ENCODE measurements around the gene LRP10.
A peak's percentile ranks its signal among the peaks of the same experiment; 100 is the strongest.
"Not testable (repeated sequence)": the region's sequence is repeated elsewhere in the genome, so short reads cannot be mapped to it uniquely, and the experiment has no call there.

The LRP10 gene

DNA sequence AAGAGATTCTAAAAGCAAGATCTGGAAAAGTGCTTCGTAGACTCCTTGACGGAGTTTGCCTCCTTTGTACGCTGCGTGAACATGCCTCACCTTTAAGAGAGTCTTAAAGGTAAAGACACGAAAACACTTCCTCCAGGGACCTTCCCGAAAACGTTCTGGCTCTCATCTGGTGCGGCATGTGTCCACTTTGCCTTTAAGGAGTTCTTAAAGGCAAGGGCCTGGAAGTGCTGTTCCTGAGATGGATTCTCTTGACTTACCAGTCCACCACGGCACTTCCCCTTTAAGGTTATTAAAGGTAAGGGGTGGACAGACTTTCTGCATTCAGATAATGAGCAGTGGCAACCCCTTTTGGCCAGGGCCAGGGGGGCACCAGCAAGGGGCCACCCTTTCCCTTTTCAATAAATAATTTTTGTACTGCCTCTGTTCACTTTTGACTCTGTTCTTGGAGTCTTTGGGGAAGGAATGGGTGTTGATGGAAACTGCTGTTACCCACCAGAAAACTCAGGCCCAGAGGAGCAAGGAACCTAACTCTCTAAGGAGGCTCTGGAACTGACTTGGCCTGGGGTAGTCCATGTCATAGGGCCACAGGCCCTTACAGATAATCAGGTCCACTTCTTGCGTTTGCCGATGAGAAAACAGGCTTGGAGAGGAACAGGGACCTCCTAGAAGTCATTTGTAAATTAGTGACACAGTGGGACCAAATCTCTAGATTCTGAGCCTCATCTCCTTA is 15.9 kb downstream of the LRP10 start:
- DNase-seq: peak; percentile 91

DNA sequence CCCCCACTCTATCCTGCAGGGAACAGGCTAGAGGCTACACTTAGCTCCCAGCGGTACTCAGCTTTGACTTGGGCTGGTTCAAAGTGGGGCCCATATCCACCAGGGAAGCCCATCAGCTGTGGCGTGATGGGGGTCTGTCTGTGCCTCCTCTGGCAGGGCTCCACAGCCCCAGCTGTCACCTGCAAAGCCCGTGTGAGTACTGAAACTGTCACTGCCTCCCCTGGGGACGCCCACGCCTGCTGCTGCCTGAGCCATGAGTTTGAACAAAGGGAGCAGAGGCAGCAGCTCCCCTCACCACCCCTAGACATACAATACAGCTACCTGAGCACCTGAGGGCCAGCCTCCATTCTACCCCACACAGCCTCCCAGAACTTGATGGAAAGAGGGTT is 16.4 kb downstream of the LRP10 start:
- peak; percentile 57 for DNase-seq

DNA sequence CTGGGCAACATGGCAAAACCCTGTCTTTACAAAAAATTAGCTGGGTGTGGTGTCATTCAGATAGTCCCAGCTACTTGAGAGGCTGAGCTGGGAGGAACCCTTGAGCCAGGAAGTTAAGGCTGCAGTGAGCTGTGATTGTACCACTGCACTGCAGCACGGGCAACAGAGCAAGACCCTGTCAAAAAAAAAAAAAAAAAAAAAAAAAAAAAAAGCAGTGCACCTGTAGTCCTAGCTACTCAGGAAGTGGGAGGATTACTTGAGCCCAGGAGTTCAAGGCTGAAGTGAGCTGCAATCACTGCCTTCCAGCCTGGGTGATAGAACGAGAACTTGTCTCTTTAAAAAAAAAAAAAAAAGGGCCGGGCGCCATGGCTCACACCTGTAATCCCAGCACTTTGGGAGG is 17.1 kb downstream of the LRP10 start:
- peak; percentile 70 for DNase-seq

DNA sequence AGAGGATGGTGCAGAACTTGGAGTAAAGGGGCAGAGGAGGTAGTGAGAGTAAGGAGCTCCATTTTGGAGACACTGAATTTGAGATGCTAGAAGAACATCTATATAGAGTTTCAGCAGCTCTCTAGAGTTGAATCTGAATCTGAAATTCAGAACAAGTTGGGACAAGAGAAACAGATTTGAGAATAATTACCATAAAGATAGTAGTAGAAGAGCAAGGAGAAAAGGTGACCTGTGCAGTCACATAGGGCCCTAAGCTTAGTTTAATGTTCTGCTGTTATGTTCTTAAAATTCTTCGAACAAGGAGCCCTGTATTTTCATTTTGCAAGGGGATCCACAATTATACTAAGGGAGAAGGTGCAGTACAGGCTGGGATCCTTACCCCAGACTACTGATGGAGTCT is 18.9 kb downstream of the LRP10 start:
- no peak for DNase-seq

DNA sequence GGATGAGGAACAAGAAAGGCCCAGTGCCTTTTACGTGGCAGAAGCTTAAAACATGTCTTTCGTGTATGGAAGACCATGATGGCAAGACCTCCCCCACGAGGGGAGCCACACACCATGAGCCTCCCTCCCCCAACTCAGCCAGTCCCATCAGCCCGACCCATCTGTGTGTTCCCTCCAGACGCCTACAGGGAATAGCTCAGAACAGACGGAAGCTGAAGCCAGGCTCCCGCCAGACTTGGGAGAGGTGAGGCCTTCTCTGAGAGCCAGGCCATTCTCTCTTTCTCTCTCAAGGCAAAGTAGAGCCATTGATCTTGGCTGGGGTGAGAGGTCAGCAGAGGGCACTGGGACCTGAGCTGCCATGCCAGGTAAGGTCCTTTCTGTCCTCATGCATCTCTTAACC is 20.9 kb downstream of the LRP10 start:
- no peak for DNase-seq

DNA sequence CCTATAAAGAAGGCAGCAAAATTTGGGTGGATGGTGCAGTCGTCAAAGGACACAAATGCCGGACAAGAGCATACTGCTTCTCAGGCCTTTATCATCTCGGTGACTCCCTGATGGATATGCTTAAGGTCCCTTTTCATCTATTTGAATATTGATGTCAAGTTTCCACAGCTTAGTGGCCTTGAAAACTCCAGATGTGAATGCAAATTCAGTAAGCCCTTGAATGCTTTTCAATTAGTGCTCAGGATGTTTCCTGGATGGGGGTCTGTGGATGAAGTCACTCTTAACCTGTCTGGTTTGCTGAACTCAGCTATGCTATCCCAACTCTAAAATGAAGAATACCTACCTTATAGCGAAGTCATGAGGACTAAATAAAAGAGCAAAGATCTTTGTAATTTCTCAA is 22.2 kb downstream of the LRP10 start:
- no peak for DNase-seq

DNA sequence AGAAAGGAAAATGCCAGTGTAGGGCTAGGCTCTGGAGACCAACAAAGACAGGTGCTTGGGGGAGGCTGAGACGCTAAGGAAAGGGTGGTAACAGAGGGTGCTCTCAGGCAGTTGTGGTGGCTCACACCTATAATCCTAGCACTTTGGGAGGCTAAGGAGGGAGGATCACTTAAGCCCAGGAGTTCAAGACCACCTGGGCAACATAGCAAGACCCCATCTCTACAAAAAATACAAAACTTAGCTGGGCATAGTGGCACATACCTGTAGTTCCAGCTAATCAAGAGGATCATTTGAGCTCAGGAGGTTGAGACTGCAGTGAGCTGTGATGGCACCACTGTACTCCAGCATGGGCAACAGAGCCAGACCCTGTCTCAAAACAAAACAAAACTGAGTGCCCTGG is 23.9 kb downstream of the LRP10 start:
- DNase-seq: no peak

DNA sequence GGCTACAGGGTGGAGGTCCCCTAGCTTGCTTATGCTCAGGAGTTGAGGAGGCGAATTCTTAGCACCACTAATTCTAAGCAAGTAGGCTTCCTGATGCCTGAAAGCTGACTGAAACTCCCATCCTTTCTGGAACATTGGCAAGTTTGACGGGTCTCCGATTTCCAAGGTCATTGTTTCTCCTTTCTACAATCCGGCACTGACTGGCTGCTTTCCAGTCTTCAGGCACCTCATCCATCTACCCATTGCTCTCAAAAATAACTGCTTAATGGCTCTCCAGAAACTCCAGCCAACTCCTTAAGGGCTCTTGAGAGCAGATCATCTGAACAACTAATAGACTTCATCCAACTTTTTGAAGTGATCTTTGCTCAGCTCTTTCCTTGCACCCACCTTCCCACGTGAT is 24.8 kb downstream of the LRP10 start:
- DNase-seq: no peak

DNA sequence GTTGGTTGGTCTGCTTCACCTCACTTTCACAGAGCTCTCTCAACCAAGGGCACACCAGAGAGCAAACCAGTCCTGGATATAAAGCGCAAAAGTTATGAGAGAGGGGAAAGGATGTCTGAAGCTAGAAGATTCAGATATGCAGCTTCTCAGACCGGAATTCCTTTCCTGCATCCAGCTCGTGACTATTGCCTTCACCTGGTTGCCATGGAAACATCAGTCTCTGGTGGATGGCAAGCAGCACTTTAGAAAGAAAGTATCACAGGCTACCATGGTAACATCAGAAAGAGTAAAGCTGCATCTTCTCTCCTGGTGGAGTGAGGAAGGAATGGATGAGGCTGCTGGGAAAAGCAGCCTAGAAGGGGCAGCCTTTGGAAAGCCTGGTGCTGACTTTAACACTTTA is 25.2 kb downstream of the LRP10 start:
- no peak for DNase-seq

DNA sequence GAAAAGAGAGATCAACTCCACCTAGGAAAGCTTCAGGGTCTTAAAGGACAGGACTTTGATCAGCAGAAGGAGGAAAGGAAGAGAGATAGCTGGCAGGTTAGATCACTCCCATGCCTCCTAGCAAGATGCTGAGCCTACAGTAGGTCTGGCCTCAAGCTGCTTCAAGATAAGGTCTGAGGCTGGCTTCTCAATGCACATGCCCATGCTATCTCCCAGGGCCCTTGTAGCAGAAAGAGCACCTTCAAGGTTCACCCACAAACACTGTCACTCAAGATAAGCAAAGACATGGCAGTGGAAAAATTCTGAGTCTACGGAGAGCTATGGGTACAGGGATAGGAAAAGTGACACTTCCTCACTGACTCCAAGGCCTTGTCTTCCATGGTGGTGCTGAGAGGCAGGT is 25.8 kb downstream of the LRP10 start:
- DNase-seq: no peak

DNA sequence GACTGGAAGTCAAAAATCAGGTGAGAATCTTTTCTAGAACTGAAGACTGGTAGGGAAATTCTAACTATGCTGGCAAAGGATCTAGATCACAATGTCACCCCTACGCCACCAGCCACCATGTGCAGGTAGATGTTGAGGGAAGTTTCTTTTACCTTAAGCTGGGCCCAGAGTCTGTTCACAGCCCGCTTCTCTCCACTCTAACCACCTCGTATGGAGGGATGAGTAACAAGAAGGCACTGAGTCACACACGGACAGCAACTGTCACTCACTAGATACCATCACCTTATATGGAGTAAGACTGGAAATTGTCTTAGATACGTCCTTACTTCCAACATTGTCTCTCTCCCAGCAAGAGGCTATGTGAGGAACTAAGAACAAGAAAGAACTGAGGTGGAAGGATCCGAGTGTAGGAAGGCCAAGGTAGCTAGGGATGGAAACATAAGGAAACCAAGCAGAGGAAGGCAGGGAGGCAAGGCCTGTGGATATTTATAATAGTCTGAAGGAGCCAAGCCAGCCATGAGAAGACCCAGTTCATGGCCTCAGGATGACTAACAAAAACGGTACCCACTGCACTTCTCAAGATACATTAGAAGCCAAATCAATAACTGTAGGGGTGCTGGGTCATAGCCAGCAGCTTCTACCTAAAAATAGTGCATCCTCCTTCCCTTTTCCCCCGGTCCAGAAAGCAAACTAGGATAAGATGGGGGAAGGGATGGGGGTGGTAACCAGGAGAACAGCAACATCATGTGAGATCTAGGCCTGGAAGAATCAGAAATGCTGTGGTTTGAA is 27.0 kb downstream of the LRP10 start:
- no peak for DNase-seq

DNA sequence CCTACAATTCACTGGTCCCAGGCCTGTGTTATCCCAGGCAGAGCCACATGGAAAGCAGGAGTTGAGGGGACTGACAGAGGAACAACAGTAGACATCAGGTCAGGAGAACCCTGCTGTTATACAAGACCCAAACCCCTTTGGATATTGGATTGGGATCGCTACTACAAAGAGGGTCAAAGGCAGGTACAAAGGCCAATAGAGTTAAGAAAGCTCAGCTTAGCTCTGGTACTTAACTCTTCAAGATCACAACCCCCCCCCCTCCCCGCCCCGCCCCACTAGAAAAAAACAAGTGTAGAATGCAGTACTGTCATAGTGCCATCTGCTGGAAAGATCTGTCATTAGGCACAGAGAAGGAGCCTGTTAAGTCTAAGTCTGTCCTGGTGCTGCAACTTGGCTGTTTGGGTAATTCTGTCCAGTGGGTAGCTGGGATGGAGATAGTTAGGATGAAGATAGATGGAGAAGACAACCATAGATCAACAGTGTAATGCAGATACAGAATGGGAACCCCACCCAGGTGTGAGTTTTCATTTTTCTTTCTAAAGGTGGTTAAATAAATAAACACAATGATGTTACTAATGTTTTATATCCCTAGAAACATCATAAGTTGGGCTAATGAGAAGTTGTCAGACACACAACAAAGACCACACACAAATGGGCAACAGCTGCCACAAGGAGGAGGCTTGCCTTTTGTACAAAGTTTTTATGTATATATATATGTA is 28.7 kb downstream of the LRP10 start:
- peak; percentile 72 for DNase-seq

DNA sequence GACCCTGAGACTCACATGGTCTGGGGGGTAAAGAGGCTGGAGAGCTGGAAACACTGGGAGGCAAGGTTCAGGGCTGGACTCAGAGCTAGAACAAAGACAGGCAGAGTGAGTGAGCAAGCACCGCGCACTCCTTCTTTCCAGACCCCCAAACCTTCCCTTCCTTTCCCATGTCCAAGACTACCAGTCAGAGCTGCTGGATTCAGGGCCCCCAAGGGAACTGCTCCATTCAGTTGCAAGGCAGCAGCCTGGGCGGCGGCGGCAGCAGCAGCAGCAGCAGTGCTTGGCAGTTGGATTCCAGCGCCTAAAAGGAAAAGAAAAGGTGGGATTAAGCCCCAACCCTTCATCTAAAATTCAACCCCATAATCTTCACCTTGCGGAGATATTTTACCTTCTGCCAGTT is 30.3 kb downstream of the LRP10 start:
- DNase-seq: no peak

DNA sequence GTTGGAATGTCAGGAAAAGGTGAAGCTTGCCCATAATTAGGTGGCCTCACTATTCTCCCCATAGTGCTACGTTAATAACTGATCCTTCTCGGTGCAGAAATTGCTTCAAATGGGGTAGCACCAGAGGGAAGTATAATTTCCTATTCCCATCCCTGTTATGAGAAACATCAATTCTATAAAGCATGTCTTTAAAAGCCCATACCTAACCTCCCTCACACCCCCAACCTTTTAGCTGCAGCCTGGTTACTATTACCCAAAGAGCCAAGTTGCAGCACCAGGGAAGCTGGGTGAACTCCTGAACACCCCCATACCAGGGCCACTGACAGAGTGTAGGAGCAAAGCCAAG is 32.2 kb downstream of the LRP10 start:
- DNase-seq: no peak

DNA sequence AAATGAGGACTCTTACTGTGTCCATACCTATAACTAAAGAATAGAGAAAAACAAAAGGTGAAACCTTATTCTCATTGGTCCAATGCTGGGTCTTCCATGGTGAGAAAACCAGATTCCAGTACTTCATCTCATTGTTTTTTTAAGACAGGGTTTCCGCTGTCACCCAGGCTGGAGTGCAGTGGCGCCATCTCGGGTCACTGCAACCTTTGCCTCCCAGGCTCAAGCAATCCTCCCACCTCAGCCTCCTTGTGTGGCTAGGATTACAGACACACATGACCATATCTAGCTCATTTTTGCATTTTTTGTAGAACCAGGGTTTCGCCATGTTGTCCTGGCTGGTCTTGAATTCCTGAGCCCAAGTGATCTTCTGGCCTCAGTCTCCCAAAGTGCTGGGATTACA is 34.1 kb downstream of the LRP10 start:
- no peak for DNase-seq

DNA sequence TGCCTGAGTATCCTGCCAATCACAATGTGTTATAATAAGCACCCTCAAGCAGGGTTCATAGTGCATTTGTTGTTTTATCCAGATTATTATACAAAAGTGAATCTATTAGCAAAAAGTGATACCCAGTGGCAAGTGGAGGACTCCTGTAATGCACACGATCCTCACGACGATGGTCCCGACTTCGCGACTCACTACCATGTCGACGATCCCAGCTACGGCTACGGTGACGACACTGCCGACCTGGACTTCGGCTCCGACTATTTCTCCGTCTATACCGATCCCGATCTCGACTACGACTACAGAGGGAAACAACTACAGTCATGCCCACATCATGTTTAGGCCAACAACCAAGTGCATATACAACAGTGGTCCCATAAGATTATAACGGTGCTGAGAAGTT is 34.5 kb downstream of the LRP10 start:
- no peak for DNase-seq

DNA sequence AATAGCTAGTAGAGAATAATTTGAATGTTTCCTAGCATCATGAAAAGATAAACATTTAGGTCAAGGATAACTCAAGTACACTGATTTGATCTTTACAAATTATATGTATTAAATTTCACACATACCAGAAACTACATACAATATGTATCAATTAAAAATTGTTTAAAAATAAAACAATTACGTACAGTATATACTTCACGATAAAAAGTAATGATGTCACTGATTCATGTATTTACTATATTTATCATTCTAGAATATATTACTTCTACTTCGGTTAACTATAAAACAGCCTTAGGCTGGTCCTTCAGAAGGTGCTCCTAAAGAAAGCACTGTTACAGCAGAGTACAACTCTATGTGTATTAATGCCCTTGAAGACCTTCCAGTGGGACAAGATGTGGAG is 35.9 kb downstream of the LRP10 start:
- DNase-seq: no peak

DNA sequence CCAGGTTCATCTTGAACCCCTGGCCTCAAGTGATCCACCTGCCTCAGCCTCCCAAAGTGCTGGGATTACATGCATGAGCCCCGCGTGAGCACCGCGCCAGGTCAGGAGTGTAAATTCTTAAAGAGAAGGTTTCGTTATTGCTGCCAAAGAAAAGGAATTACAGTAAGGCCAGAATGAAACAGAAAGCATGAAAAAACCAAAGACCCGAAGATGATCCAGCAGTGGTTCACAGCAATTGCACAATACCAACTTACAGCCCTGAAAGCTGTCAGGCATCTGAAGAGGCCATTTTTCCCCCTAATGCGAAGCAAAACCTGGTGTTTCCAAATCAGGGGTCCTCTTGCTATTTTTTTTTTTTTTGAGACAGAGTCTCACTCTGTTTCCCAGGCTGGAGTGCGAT is 37.1 kb downstream of the LRP10 start:
- no peak for DNase-seq

DNA sequence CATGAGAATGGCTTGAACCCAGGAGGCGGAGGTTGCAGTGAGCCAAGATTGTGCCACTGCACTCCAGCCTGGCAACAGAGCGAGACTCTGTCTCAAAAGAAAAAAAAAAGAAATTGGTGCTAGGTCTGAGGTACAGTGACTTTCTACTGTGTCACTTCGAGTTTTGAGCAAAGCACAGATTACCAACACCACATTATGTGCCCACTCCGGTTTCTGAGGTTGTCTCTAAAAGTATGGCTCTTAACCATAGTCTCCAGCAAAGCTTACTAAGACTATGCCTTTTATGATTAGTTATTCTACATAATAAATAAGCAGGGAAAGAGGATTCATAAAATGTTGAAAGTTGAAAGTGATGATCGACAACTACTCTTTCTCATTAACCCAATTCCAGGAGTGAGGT is 39.4 kb downstream of the LRP10 start:
- no peak for DNase-seq

DNA sequence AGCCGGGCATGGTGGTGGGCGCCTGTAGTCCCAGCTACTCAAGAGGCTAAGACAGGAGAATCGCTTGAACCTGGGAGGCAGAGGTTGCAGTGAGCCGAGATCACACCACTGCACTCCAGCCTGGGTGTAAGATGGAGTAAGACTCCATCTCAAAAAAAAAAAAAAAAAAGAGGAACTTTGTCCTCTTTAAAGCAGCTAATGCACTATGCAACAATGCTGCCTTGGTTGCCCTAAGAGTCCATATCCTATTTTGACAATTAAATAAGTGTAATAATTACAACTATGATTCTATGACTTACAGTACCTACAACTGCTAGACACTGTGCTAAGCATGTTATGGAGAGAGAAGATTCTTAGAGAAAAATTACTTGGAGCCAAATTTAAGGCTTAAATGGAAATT is 43.3 kb downstream of the LRP10 start:
- not testable (repeated sequence) for DNase-seq

DNA sequence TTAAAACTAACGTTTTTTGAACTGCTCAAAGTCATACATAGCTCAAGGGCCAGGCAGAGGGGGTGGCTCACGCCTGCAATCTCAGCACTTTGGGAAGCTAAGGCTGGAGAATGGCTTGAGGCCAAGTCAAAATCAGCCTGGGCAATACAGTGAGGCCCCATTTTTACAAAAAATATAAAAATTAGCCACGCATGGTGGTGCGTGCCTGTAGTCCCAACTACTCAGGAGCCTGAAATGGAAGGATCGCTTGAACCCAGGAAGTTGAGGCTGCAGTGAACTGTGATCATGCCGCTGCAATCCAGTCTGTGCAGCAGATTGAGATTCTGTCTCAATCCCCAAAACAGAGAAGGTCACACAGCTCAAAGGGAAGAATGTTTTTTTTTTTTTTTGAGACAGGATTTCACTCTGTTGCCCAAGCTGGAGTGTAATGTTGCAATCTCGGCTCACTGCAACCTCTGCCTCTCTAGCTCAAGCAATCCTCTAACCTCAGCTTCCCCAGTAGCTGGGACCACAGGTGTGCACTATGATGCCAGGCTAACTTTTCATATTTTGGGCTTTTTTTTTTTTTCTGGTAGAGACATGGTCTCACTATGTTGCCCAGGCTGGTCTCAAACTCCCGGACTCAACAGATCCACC is 44.5 kb downstream of the LRP10 start:
- no peak for DNase-seq

DNA sequence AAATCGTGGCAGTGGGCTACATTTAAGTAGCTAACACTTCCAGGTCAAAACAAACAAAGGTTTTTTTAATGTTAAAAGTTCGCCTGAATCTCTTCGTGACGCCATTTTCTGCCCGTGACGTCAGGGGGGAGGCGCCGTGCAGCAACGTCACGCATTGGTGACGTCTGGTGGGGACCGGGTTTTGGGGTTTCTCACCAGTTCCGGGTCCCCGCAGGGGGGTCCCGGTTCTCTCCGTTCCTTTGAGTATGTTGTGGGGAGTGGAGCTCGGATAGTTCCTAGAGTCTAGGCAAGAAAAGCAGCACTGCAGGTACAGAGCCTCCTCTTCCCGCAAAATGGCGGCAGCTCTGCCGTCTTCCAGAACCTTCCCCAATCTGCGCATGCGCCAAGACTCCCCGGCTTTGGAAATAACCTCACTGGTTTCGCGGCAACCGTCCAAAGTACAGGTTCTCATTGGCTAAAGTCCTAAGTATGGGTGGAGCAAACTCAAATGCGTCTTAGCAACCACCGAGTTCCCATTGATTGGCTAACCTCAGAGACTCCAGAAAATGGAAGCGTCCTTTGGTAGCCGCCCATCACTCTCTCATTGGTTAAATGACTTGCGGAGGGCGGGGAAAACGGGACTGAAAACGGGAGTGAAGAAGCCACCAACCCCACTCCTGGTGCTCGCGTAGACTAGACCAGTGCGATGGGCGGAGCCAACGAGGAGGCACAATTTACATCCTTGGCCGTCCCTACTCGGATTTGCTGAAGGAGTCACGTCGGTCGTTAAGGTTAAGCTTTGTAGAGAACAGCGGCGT is 47.5 kb downstream of the LRP10 start, which contains the start of gene RBM23:
Gene RBM23 (minus strand): TSS at position 346 of the 797 bp plus-strand sequence.
- peak; percentile 98 for DNase-seq

DNA sequence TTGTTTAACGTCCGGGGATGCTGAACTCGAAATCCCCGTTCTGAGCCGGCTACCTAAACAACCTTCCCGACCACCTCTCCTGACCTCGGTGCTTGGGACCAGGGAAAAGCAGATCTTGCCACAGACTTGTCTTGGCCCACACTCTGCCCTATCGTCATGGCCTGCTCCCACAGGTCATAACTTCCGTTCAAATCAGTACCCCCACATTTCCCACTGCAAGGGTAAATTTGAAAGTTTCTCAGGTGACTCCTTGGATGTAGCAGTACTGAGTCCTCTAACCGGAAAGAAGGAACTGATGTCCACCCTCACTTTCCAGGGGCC is 48.0 kb downstream of the LRP10 start:
- DNase-seq: no peak
